SU-DHL-6 (cell line): ENCODE measurements around the gene NCS1.

Experiments used
- H2AFZ ChIP-seq: fragments of 200-600 bp; sonication (generic); 2 replicates; pipeline ENCODE4 v1.6.1; 2014; ENCODE audit warnings: low read depth, mild to moderate bottlenecking, moderate library complexity, mixed read lengths, antibody characterized with exemption, low read length; ENCODE audit not compliant: severe bottlenecking
- H3F3A ChIP-seq: fragments of 200-600 bp; shearing (Covaris generic); 2 replicates; pipeline ENCODE4 v1.6.0; 2016; ENCODE audit warnings: antibody characterized with exemption, mild to moderate bottlenecking; ENCODE audit not compliant: insufficient read depth
- H3K27ac ChIP-seq: fragments of 200-600 bp; sonication (generic); 2 replicates; pipeline ENCODE4 v1.5.1; 2016; ENCODE audit warnings: low read depth, mild to moderate bottlenecking, low read length, moderate library complexity, mixed read lengths
- H3K27me3 ChIP-seq: fragments of 200-600 bp; sonication (generic), shearing (Covaris generic); 2 replicates; pipeline ENCODE4 v1.6.0; 2014; ENCODE audit warnings: mild to moderate bottlenecking, low read length
- H3K36me3 ChIP-seq: fragments of 200-600 bp; sonication (generic); 2 replicates; pipeline ENCODE4 v1.6.1; 2014; ENCODE audit warnings: mild to moderate bottlenecking, low read length, mixed read lengths
- H3K4me2 ChIP-seq: fragments of 300-600, 200-600 bp; shearing (Covaris generic), sonication (generic); 2 replicates; pipeline ENCODE4 v1.6.0; 2014; ENCODE audit warnings: low read length, low read depth, mild to moderate bottlenecking; ENCODE audit not compliant: poor library complexity, severe bottlenecking
- H3K4me3 ChIP-seq: fragments of 200-600 bp; sonication (generic); 2 replicates; pipeline ENCODE4 v1.5.1; 2014; ENCODE audit warnings: antibody characterized with exemption, low read length, mild to moderate bottlenecking, mixed read lengths; ENCODE audit not compliant: insufficient read depth, poor library complexity, severe bottlenecking
- H3K79me2 ChIP-seq: fragments of 200-600 bp; sonication (generic); 2 replicates; pipeline ENCODE4 v1.6.1; 2014; ENCODE audit warnings: mild to moderate bottlenecking, low read length, moderate library complexity; ENCODE audit not compliant: insufficient read depth
- H3K9ac ChIP-seq: fragments of 200-600 bp; sonication (generic); 2 replicates; pipeline ENCODE4 v1.7.0; 2014; ENCODE audit warnings: mild to moderate bottlenecking, low read length
- H3K9me2 ChIP-seq: fragments of 200-600 bp; sonication (generic); replicated peaks from 2 replicates; pipeline ENCODE4 v1.6.1; 2014; ENCODE audit warnings: low read length; ENCODE audit not compliant: insufficient read depth
- H3K9me3 ChIP-seq: fragments of 200-600 bp; sonication (generic); 2 replicates; pipeline ENCODE4 v1.6.1; 2014; ENCODE audit warnings: low read length, mixed read lengths; ENCODE audit not compliant: insufficient read depth
- H4K20me1 ChIP-seq: fragments of 200-600 bp; sonication (generic); 2 replicates; pipeline ENCODE4 v1.6.1; 2014; ENCODE audit warnings: low read depth, mild to moderate bottlenecking, antibody characterized with exemption, low read length, moderate library complexity, mixed read lengths
- EZH2phosphoT487 ChIP-seq: fragments of 200-600 bp; sonication (generic), shearing (Covaris generic); conservative IDR thresholded peaks from 2 replicates; pipeline ENCODE4 v1.6.1; 2018; ENCODE audit warnings: mild to moderate bottlenecking, antibody characterized with exemption, low read length, moderate library complexity, mixed read lengths
- TF ChIP-seq, protein P1 (sequence below): fragments of 200-600 bp; sonication (generic); IDR thresholded peaks from one replicate; pipeline ENCODE4 v1.5.1; 2017; ENCODE audit warnings: antibody characterized with exemption, mild to moderate bottlenecking, low read length, moderate library complexity; ENCODE audit not compliant: insufficient read depth, poor library complexity, severe bottlenecking

Gene NCS1

DNA sequence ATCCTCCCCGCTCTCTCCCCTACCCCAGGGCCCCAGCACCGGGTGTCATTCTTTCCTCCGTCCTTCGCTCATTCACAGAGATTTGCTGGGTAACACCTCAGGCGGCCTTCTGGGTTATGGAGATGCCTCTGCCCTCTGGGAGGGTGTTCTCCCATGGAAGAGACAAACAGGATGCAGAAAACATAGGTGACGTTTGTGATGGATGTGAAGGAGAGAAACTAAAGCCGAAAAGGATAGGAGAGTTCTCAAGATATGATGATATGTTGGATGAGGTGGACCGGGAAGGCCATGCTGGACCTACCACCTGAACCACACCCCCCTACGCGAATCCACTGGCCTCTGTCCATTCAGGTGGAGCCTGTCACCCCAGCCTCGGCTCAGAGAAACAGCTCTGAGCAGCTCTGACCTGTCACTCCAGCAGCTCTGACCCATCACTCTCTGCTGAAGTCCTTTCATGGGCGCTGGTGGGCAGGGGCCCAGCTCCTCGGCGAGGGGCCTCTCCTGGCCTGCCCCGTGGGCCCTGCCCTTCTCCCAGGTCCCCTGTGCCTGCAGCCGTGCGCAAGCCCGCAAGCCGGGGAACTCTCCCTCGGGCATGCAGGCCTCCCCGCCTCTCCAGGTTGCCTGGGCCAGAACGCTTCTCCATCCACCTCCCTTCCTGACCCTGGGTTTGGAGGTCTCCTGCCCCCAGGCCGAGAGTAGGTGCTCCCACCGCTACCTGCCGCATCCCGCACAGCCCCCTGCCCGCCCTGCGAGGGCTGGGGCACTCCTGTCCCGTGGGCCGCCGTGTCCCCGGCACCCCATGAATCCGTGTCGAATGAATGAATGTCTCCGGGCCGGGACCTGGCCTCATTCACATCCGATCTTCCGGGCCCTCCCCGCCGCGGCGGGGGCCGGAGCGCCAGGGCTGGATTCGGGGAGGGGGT, 717 bp upstream of the NCS1 start:
- Histone ChIP-seq H3K4me3 (no peak overlapping the region), H3K9me3 (no peaks in the 10 kb centered on the region), H3K27ac (no peak overlapping the region), H3K36me3 (no peaks in the 10 kb centered on the region), H3K4me2 (no peak overlapping the region), H4K20me1 (no peaks in the 10 kb centered on the region), H3K27me3 (no peaks in the 10 kb centered on the region), H3K79me2 (no peaks in the 10 kb centered on the region), H3K9me2 (no peaks in the 10 kb centered on the region), H3F3A (no peaks in the 10 kb centered on the region), H2AFZ (no peak overlapping the region), H3K9ac (no peak overlapping the region)
- TF ChIP-seq EZH2phosphoT487, result no peak
- TF ChIP-seq, protein P1, sequence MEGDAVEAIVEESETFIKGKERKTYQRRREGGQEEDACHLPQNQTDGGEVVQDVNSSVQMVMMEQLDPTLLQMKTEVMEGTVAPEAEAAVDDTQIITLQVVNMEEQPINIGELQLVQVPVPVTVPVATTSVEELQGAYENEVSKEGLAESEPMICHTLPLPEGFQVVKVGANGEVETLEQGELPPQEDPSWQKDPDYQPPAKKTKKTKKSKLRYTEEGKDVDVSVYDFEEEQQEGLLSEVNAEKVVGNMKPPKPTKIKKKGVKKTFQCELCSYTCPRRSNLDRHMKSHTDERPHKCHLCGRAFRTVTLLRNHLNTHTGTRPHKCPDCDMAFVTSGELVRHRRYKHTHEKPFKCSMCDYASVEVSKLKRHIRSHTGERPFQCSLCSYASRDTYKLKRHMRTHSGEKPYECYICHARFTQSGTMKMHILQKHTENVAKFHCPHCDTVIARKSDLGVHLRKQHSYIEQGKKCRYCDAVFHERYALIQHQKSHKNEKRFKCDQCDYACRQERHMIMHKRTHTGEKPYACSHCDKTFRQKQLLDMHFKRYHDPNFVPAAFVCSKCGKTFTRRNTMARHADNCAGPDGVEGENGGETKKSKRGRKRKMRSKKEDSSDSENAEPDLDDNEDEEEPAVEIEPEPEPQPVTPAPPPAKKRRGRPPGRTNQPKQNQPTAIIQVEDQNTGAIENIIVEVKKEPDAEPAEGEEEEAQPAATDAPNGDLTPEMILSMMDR, result no peak

DNA sequence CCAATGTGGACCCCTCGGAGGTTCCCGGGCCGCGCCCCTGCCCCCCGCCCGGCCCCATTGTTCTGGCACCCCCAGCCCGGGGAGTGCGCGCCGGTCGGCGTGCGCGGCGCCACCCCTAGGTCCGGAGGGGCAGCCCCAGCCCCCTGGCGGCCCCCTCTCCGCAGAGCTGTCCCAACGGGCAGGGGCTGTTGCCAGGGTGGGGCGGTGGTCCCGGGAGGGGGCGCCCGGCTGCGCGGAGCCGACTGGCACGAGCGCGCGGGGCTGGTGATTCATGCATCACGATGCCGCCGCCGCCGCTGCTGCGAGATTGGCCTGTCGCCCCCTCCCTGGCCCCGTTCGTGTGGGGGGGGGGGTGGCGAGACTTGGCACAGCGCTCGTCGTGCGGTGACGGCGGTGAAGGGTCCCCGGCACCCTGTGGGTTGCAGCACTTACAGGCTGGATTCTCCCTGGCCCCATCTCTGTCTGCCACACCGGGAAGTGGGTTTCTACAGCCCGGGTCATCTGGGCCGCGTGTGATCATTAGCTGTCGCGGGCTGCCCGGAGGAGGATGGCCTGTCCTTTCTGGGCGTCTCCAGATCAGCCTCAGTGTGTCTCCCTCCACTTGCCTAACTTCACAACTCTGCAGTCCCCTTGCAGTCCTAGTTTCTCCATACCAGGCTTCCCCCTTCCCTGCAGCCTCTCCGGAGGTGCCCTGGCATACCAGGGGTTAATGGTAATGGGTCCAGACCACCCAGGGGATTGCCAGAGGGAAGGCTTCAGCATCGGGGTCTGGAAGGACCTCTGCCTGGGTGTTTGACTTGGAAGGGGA, 858 bp downstream of the NCS1 start:
- Histone ChIP-seq H3K27me3 (no peaks in the 10 kb centered on the region), H3K9ac (no peak overlapping the region), H3K4me3 (no peak overlapping the region), H3K79me2 (no peaks in the 10 kb centered on the region), H3K9me2 (no peaks in the 10 kb centered on the region), H3K9me3 (no peaks in the 10 kb centered on the region), H3K36me3 (no peaks in the 10 kb centered on the region), H2AFZ (no peak overlapping the region), H3K27ac (no peak overlapping the region), H4K20me1 (no peaks in the 10 kb centered on the region), H3F3A (no peaks in the 10 kb centered on the region), H3K4me2 (no peak overlapping the region)
- TF ChIP-seq, protein P1, result no peak
- no peak for TF ChIP-seq EZH2phosphoT487

DNA sequence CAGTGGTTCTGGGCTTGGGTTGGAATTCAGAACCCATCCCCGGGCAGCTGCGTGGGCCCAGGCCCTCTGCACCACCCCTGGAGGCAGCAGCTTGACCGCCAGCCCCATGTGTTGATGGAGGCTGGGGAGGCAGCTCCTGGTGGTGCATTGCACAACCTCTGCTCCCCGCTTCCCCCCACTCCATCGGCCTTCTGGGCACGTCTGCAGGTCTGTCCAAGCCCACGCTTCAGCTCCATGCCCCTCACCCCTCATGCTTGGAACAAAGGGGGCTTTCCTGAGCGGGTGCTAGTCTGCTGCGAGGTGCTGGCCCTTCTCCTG, 1.4 kb downstream of the NCS1 start:
- Histone ChIP-seq H3K9me2 (no peaks in the 10 kb centered on the region), H3K9ac (no peak overlapping the region), H3K27ac (no peak overlapping the region), H3K27me3 (no peaks in the 10 kb centered on the region), H3K4me2 (no peak overlapping the region), H3K36me3 (no peaks in the 10 kb centered on the region), H3K4me3 (no peak overlapping the region), H4K20me1 (no peaks in the 10 kb centered on the region), H3K9me3 (no peaks in the 10 kb centered on the region), H3F3A (no peaks in the 10 kb centered on the region), H3K79me2 (no peaks in the 10 kb centered on the region), H2AFZ (no peak overlapping the region)
- no peak for TF ChIP-seq EZH2phosphoT487
